DND-41 (cell line): ENCODE results near the gene RAB8B.

ENCODE experiments used
- ATAC-seq: fragments of 200-7000 bp; cut with Tn5 transposase; 3 replicates; pipeline ENCODE4 v1.9.1; 2021; ENCODE audit warnings: low read depth; ENCODE audit not compliant: insufficient read depth
- DNase-seq: peaks from one replicate; pipeline ENCODE4 v3.0.0-alpha.2; 2020
- H2AFZ ChIP-seq: 2 replicates; pipeline ENCODE4 v1.6.0; 2012; ENCODE audit warnings: low read depth, low read length
- H3K27ac ChIP-seq: 2 replicates; pipeline ENCODE4 v1.5.1; 2012; ENCODE audit warnings: low read length, inconsistent platforms
- H3K27me3 ChIP-seq: fragments of 200-600 bp; sonication (generic); 2 replicates; pipeline ENCODE4 v1.6.0; 2012; ENCODE audit warnings: low read length, mild to moderate bottlenecking, inconsistent platforms; ENCODE audit not compliant: insufficient read depth, poor library complexity
- H3K36me3 ChIP-seq: 2 replicates; pipeline ENCODE4 v1.5.1; 2012; ENCODE audit warnings: low read length, inconsistent platforms; ENCODE audit not compliant: insufficient read depth
- H3K4me1 ChIP-seq: 2 replicates; pipeline ENCODE4 v1.5.1; 2012; ENCODE audit warnings: mild to moderate bottlenecking, low read length; ENCODE audit not compliant: insufficient read depth
- H3K4me2 ChIP-seq: 2 replicates; pipeline ENCODE4 v1.6.0; 2012; ENCODE audit warnings: mild to moderate bottlenecking, moderate library complexity, low read length, inconsistent platforms; ENCODE audit not compliant: insufficient read depth
- H3K4me3 ChIP-seq, 2 experiments: fragments of 200-600 bp in 1 of 2; shearing (Covaris generic) in 1 of 2; 2 replicates each; pipeline ENCODE4 v1.5.1; 2012 to 2016; ENCODE audit warnings: inconsistent platforms in 2 of 2, low read length in 2 of 2, mild to moderate bottlenecking in 2 of 2, low read depth in 1 of 2, moderate library complexity in 1 of 2
- H3K79me2 ChIP-seq: 2 replicates; pipeline ENCODE4 v1.6.0; 2012; ENCODE audit warnings: low read length, inconsistent platforms; ENCODE audit not compliant: insufficient read depth
- H3K9ac ChIP-seq: 2 replicates; pipeline ENCODE4 v1.6.0; 2012; ENCODE audit warnings: low read depth, mild to moderate bottlenecking, inconsistent platforms, low read length, moderate library complexity
- H3K9me3 ChIP-seq: 2 replicates; pipeline ENCODE4 v1.5.1; 2012; ENCODE audit warnings: low read length, moderate library complexity, mild to moderate bottlenecking, inconsistent platforms; ENCODE audit not compliant: insufficient read depth, severe bottlenecking
- H4K20me1 ChIP-seq: 2 replicates; pipeline ENCODE4 v1.6.0; 2012; ENCODE audit warnings: low read length; ENCODE audit not compliant: insufficient read depth
- CTCF ChIP-seq: IDR thresholded peaks from 2 replicates; pipeline ENCODE4 v1.5.1; 2012; ENCODE audit warnings: borderline replicate concordance, low read length, moderate library complexity, mild to moderate bottlenecking; ENCODE audit not compliant: poor library complexity, severe bottlenecking; ENCODE audit errors: extremely low read depth
- EZH2 ChIP-seq: IDR thresholded peaks from 3 replicates; pipeline ENCODE4 v1.6.1; 2012; ENCODE audit warnings: borderline replicate concordance, low read depth, mild to moderate bottlenecking, moderate library complexity, low read length, inconsistent platforms; ENCODE audit not compliant: severe bottlenecking

The RAB8B gene

GRCh38 chr15:63166219-63166618, 23.2 kb upstream of the RAB8B start:
- Histone ChIP-seq H3K36me3 (no peaks in the 10 kb centered on the region), H3K27me3 (no peaks in the 10 kb centered on the region), H3K9ac (no peak overlapping the region), H3K4me1 (no peaks in the 10 kb centered on the region), H3K9me3 (no peaks in the 10 kb centered on the region), H3K4me3 (no peak overlapping the region), H3K27ac (no peak overlapping the region), H3K79me2 (no peaks in the 10 kb centered on the region), H3K4me2 (no peak overlapping the region), H4K20me1 (no peaks in the 10 kb centered on the region), H2AFZ (no peak overlapping the region)
- TF ChIP-seq CTCF (no peak), EZH2 (no peak)
- DNase-seq: no peak
- ATAC-seq: no peak

DNA sequence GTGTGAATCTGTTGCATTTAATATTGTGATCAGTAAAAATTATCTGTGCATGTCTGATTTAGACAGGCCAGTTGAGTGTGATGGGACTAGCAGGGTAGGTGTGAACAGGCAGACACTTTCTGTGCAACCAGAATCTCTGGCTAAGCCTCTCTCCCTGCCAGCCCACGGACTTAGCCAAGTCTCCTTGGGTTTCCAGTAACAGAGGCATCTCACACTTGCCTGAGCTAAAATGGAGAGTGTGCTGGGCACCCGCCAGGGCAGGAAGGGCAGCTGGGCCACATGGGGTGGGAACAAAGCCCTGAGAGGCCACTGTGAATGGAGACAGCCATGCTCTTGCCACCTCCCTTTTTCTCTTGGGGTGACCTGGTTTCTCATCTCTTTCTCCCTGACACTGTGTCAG, 19.6 kb upstream of the RAB8B start:
- no peak overlapping the region for H2AFZ ChIP-seq
- no peak overlapping the region for H3K9ac ChIP-seq
- no peaks in the 10 kb centered on the region for H3K4me1 ChIP-seq
- no peaks in the 10 kb centered on the region for H4K20me1 ChIP-seq
- H3K79me2 ChIP-seq: no peaks in the 10 kb centered on the region
- H3K27ac ChIP-seq: no peak overlapping the region
- no peak overlapping the region for H3K4me3 ChIP-seq
- TF ChIP-seq CTCF (no peak), EZH2 (no peak)
- no peak for DNase-seq
- H3K36me3 ChIP-seq: no peaks in the 10 kb centered on the region
- no peak for ATAC-seq
- H3K27me3 ChIP-seq: no peaks in the 10 kb centered on the region
- no peaks in the 10 kb centered on the region for H3K9me3 ChIP-seq
- no peak overlapping the region for H3K4me2 ChIP-seq

GRCh38 chr15:63172376-63172775, 17.0 kb upstream of the RAB8B start:
- Histone ChIP-seq H3K27me3 (no peaks in the 10 kb centered on the region), H3K79me2 (no peaks in the 10 kb centered on the region), H3K4me3 (no peak overlapping the region), H2AFZ (no peak overlapping the region), H3K4me2 (no peak overlapping the region), H3K4me1 (no peaks in the 10 kb centered on the region), H4K20me1 (no peaks in the 10 kb centered on the region), H3K9ac (no peak overlapping the region), H3K9me3 (no peaks in the 10 kb centered on the region), H3K36me3 (no peaks in the 10 kb centered on the region), H3K27ac (no peak overlapping the region)
- DNase-seq (no peak), ATAC-seq (no peak)
- no peak for TF ChIP-seq EZH2
- TF ChIP-seq CTCF: no peak

GRCh38 chr15:63172851-63173451, 16.5 kb upstream of the RAB8B start:
- no peak for TF ChIP-seq CTCF
- TF ChIP-seq EZH2: no peak
- no peaks in the 10 kb centered on the region for H4K20me1 ChIP-seq
- no peaks in the 10 kb centered on the region for H3K4me1 ChIP-seq
- no peak overlapping the region for H3K9ac ChIP-seq
- no peaks in the 10 kb centered on the region for H3K36me3 ChIP-seq
- no peaks in the 10 kb centered on the region for H3K9me3 ChIP-seq
- no peak overlapping the region for H3K4me2 ChIP-seq
- DNase-seq (no peak), ATAC-seq (no peak)
- H2AFZ ChIP-seq: no peak overlapping the region
- H3K27me3 ChIP-seq: no peaks in the 10 kb centered on the region
- H3K27ac ChIP-seq: no peak overlapping the region
- no peaks in the 10 kb centered on the region for H3K79me2 ChIP-seq
- no peak overlapping the region for H3K4me3 ChIP-seq
